Measurements from ENCODE around the gene TSPAN18. TPM values are rescaled to one million over a fixed set of nuclear protein-coding genes. Genes with fewer than 3 reads are reported as not detected.

The TSPAN18 gene
- total and polyA plus RNA-seq, 2 of the 4 experiments (the other 2 are of a cell fraction): 0.36 to 1.1 TPM

DNA sequence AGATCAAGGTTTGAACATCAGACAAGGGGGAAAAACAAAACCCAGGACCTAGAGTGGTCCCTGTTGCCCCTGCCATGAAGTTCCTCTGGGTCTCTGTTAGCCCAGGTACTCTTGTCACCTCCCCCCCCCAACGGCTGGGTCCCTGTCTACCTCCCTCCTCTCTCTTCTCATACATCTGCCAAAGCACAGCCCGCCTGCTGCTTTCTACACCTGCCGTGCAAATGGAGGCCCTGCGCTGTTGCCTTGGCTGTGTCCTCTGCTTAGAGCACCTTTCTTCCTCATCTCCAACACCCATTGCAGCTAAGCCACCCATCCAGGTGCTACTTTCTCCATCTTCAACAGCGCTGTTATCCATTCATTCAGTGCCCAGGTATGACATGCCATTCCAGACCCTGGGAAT is 124.7 kb downstream of the TSPAN18 start:
- Histone ChIP-seq H4K91ac (ENCODE audit: insufficient read depth, low read depth, low read length) (0 out of 2 replicates have a peak overlapping the region, but pooled peaks have one; percentile 27), H3K4me1 (ENCODE audit: control insufficient read depth, insufficient read depth, low read length) (peaks cover 8% of the 10 kb centered on the region), H3K18ac (ENCODE audit: low read depth, low read length) (no peak overlapping the region), H3K56ac (ENCODE audit: extremely low read depth, insufficient read depth, low read length) (no peak overlapping the region), H3K36me3 (ENCODE audit: control insufficient read depth, insufficient read depth, low read length) (no peaks in the 10 kb centered on the region), H2AFZ (replicated peaks; ENCODE audit: low read length, poor library complexity) (no peak overlapping the region), H3K27me3 (ENCODE audit: control insufficient read depth, insufficient read depth, low read length) (peaks cover 11% of the 10 kb centered on the region), H4K5ac (ENCODE audit: low read depth, low read length) (no peak overlapping the region), H3K23ac (ENCODE audit: low read depth, low read length) (no peak overlapping the region), H3K9me3 (ENCODE audit: control insufficient read depth, insufficient read depth, low read length) (0 out of 2 replicates have a peak, but pooled peaks cover 3% of the 10 kb centered on the region), H3K4me2 (ENCODE audit: low read depth, low read length) (no peak overlapping the region), H3K79me1 (ENCODE audit: low read depth in 1 of 2, low read length in 2 of 2) (no peaks in the 10 kb centered on the region), H2BK15ac (ENCODE audit: low read depth, low read length) (no peak overlapping the region), H2BK120ac (ENCODE audit: low read depth, low read length) (no peak overlapping the region), H3K4ac (ENCODE audit: low read depth, low read length) (no peak overlapping the region), H3K9ac (ENCODE audit: low read depth, low read length) (no peak overlapping the region), H2AK5ac (ENCODE audit: low read depth, low read length) (no peak overlapping the region), H3K4me3 (ENCODE audit: insufficient read depth, low read depth, low read length) (no peak overlapping the region), H4K8ac (ENCODE audit: low read depth in 2 of 2, low read length in 2 of 2) (no peak overlapping the region), H2BK5ac (ENCODE audit: low read depth, low read length, poor library complexity, severe bottlenecking) (no peak overlapping the region), H2BK20ac (ENCODE audit: low read depth, low read length) (0 out of 2 replicates have a peak overlapping the region, but pooled peaks have one; percentile 35), H3K27ac (ENCODE audit: insufficient read depth, low read length) (no peak overlapping the region), H4K20me1 (ENCODE audit: insufficient read depth, low read length) (no peaks in the 10 kb centered on the region; the same call in 1 of the 2 replicates), H3K9me1 (ENCODE audit: insufficient read depth, low read length) (no peaks in the 10 kb centered on the region; the same call in 1 of the 2 replicates), H2AK9ac (replicated peaks; ENCODE audit: low read depth, low read length, poor library complexity) (no peak overlapping the region), H3K14ac (replicated peaks; ENCODE audit: low read depth, low read length) (no peak overlapping the region)
- no peak for ATAC-seq (ENCODE audit: low read depth)
- dilution Hi-C loops (cut with HindIII; ENCODE audit: low sequenced_read_pairs, unreplicated experiment) (no loop called here), in situ Hi-C loops (cut with MboI; ENCODE audit: low sequenced_read_pairs) (no loop called here), intact Hi-C loops (cut with micrococcal nuclease) (no loop called here)
- CTCF ChIA-PET: no interaction called here
- TF ChIP-seq MXI1 (IDR thresholded peaks at IDR 0.05; ENCODE audit: borderline replicate concordance, low read depth, low read length) (no peak), CEBPB (IDR thresholded peaks at IDR 0.05; ENCODE audit: low read depth, low read length) (no peak), ELK1 (IDR thresholded peaks at IDR 0.05; ENCODE audit: borderline replicate concordance, low read depth, low read length) (no peak)
- DNase-seq: no peak
- POLR2A ChIA-PET (ENCODE audit: unreplicated experiment): no interaction called here
- 75% methylated on average over 4 of the region's 5 CpGs; no CpG with 5 or more reads in 1 of the 2 experiments for WGBS, 2 experiments (ENCODE audit: extremely low coverage in 2 of 2, insufficient read length in 1 of 2)
- BruUV-seq (replicated peaks): no TSS peak

All from IMR-90 (cell line).